ENCODE results near the gene PLB1.

The PLB1 gene

GRCh38 chr2:28565720-28566295, 69.9 kb downstream of the PLB1 start:
- peak; percentile 54 for DNase-seq

GRCh38 chr2:28566521-28567041, 70.7 kb downstream of the PLB1 start:
- peak; percentile 89 for DNase-seq

DNA sequence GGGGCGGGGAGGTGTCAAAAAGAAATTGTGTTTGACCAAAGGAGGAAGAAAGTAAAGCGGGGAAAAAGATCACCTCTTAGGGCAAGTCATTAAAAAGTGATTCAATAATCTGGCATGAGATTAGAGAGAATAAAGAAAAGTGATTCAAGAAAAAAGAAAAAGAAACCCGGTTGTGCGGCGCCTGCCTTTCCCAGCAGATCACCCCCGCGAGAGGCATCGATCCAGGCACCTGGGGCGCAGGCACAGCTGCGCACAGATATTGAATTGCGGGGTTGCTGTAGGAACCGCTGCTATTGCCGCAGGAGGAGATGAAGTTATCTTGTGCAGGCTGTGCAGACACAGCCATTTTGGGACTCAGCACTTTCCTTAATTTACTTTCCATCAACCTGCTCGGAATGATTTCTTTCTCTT, 71.2 kb downstream of the PLB1 start:
- no peak for DNase-seq

DNA sequence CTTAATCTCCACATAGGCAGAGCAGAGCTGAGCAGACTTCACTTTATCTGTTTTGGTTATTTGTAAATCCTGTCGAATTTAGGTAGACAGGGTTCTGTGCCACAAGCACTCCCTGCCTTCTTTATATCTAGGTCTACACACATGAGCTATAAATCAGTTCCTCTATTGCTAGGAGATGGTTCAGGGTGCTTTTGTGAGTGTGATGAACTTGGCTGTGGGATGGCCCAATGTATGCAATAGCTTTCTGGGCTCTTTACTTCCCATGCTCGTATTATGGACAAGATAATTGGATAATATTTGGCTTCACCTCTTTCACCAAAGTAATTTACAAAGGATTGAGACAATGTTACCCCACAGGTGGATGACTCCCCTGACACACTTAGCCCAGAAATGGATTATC, 72.2 kb downstream of the PLB1 start:
- DNase-seq, result no peak

GRCh38 chr2:28568533-28568932, 72.7 kb downstream of the PLB1 start:
- no peak for DNase-seq

DNA sequence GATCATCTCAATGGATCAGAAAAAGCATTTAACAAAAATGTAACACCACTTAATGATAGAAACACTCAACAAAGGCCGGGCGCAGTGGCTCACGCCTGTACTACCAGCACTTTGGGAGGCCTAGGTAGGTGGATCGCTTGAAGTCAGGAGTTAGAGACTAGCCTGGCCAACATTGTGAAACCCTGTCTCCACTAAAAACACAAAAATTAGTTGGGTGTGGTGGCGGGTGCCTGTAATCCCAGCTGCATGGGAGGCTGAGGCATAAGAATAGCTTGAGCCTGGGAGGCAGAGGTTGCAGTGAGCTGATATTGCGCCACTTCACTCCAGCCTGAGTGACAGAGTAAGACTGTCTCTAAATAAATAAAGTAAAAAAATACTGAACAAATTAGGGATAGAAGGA, 74.6 kb downstream of the PLB1 start:
- no peak for DNase-seq

DNA sequence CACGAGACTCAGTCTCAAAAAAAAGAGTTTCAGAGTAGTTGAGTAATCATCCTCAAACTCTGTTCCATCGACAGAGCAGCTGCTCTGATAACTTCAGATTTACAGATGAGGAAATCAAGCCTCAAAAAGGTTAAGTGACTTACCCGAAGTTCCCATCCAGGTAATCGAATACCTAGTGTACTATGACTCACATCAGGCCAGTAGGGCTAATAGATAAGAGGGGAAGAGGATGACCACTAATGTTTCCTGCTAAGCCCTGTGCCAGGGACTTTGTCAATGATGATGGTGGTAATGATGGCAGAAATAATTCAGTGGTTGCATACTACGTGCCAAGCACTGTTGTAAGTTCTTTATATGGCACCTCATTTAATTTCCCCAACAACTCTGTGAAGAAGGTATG, 80.9 kb downstream of the PLB1 start:
- no peak for DNase-seq

- peak; percentile 38 for DNase-seq
Observed at GRCh38 chr2:28577791-28578680, 82.2 kb downstream of the PLB1 start.

DNA sequence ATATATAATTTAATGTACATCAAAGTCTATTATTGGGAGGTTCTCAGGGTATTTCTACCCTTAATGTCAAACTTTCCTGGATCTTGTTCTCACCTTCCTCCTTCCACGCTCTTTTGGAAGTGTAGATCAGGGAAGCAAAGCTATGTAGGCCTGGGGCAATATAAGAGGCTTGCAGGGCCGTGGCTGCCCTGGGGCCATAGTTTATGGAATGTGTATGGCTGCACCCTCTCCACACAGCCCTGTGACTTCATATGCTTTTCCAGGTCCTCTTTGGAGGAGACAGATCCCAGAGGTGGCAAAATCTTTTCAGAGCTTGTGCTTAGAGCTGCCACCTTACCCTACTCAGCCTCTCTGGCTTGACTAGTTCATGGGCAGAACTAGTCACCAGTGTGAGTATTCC, 82.9 kb downstream of the PLB1 start:
- peak; percentile 68 for DNase-seq

DNA sequence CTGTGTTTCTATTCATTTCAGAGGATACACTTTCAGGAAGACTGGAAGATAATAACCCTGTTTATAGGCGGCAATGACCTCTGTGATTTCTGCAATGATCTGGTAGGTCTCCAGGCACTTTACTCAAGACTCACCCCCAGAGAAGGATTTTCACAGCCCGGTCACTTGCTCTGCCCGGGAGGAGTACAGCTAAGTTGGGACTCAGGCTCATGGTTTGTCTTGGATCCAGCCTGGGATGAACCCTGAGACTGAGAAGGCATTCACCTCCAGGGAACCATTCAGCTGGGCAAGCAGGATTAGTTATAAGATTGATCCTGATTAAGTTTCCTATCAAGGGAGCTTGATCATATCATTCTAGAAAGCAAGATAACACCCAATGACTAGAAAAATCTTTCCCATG, 83.7 kb downstream of the PLB1 start:
- no peak for DNase-seq

- DNase-seq, result peak; percentile 69
Observed at GRCh38 chr2:28580078-28580477, 84.2 kb downstream of the PLB1 start.

DNA sequence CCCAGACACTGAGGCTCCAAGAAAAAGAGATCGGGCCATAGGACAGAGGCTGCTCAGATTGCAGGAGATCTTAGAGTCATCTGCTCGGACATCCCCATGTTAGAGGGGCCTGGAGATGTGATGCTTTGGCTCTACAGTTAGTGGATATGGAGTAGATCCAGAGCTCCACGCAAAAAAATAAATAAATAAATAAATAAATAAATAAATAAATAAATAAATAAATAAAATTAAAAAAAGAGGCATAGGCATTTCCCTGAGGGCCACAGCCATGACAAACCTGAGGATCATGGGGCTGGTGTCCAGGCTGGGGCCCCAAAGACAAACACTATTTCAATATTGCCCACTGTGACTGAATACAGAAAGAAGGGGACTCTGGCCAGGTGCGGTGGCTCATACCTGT, 85.5 kb downstream of the PLB1 start:
- no peak for DNase-seq

DNA sequence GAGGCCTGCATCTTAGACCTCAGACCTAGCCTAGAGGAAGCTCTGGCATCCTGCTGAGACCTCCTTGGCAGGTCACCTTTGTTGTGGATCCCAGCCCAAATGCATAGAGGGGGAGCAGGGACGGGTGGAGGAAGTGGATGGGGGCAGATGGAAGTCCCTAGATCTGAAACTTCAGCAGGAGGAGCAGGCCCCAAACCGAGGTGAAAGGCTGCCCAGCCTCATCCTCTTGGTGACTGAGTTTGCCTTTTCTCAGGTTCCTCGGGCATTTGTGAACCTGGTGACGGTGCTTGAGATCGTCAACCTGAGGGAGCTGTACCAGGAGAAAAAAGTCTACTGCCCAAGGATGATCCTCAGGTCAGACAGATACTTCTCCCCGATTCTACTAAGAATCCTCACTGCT, 86.3 kb downstream of the PLB1 start:
- no peak for DNase-seq

- DNase-seq, result no peak
Observed at GRCh38 chr2:28582595-28582994, 86.7 kb downstream of the PLB1 start.

DNA sequence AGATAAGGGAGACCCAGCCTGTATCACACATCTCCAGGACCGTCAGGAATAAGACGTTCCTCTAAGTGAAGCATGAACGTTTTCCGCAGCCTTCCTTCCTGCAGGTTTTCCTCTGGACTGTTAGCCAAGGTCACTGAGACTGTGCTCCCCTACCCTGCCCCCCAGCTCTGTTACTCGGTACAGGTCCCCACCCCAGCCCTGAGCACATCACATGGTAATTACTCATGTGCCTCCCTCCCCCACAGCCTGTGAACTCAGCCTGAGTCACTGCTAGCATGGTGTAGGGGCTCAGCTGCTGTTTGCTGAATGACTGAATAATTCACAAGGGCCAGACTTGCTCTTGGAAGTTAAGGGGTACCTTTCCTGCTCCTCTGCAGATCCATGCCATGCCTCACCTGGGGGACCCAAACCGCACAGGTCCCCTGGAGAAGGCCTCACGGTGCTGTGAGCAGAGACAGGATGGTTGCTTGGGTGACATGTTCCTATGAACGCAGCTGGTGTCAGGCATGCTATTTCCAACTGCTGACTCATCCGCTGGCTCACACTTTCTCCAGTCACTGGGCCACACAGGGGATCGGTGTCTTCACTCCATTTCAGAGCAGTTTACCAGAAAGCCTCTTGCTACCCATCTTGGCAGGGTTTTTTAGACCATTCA, 88.2 kb downstream of the PLB1 start:
- DNase-seq, result peak; percentile 96

DNA sequence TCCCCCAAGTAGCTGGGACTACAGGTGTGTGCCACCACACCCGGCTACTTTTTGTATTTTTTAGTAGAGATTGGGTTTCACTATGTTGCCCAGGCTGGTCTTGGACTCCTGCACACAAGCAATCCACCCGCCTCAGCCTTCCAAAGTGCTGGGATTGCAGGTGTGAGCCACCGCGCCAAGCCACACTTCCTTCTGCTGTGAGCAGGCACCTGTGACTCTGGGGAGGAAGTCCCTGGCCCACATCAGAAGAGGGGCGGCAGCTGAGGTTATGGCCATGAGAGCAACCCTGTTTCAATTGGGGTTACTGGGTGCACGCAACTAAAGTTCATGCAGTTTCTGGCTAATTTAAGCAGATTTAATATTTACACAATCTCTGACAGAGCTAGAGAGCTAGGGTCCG, 91.0 kb downstream of the PLB1 start:
- DNase-seq, result no peak

DNA sequence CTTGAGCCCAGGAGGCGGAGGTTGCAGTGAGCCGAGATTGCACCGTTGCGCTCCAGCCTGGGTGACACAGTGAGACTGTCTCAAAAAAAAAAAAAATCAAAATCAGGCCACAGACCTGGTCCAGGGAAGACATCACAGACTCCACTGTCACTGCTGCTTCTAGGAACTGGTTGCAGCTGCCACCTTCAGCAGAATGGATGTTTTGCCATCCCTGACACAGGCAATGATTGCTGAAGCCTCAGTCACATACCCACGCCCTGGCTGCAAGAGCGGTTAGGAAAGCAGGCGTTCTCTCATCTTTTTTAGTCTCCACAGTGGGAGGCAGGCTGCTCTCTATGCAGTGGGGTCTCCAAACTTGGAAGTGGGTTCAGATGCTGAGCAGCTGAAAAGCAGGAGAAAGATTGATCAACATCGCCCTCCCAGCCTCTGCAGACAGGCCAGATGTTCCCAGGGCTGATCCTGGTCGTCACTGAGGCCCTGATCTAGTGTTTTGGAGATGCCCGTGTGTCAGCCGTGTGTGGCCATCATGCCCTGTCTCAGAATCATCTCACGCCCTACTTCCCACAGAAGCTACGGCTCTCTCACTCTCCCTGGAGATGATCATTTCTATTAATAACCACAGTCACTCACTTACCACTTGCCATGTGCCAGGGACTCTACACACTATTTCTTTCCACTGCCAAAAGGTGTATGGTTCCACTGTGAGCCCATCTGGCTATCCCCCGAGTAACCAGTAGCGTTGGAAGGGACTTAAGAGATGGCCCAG, 91.8 kb downstream of the PLB1 start:
- no peak for DNase-seq

DNA sequence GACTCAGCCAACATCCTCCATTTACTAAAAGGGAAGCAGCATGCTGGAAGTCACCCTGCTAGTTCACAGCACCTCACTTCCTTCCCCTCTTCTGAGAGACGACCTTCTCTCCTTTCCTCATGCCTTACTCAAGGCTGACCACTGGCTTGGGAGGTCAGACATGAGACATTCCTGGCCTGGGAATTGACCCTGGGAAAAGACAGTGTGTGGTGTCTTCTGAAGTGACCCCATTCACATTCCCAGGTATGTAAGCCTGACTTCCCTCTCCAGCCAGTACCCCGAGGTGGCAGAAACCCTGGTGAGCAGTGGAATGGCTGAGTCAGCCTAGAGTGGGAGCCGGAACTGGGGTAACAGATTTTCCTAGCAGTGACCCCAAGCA, 92.4 kb downstream of the PLB1 start:
- peak; percentile 68 for DNase-seq

DNA sequence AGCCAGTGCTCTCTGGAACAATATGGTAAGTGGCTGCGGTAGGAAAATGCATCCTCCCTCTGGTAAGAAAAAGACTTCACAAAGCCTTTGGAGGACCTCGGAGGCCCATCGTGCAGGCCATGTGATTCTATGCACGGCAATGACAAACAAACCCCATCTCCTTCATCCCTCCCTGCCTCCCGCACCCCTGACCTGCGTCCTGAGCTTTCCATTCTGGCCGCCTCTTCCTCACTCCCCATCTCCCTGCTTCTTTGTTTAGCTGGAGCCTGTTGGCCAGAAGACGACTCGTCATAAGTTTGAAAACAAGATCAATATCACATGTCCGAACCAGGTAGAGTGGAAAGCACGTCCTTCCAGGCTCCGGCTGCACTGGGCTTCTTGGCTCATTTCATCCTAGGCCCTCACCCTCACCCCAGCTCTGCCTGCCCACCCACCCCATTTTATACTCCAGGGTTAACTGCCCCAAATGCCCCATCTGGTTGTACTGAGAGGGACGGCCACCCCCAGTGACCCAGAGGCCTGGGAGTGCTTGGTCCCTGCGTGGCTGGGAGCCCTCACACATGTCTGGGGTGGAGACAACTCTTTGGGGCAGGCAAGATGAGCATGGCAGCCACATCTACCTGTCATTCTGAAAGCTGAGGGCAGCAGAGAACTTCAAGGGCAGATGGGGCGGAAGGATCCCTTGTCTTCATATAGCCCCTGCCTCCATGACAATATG, 94.0 kb downstream of the PLB1 start:
- DNase-seq, result no peak

DNA sequence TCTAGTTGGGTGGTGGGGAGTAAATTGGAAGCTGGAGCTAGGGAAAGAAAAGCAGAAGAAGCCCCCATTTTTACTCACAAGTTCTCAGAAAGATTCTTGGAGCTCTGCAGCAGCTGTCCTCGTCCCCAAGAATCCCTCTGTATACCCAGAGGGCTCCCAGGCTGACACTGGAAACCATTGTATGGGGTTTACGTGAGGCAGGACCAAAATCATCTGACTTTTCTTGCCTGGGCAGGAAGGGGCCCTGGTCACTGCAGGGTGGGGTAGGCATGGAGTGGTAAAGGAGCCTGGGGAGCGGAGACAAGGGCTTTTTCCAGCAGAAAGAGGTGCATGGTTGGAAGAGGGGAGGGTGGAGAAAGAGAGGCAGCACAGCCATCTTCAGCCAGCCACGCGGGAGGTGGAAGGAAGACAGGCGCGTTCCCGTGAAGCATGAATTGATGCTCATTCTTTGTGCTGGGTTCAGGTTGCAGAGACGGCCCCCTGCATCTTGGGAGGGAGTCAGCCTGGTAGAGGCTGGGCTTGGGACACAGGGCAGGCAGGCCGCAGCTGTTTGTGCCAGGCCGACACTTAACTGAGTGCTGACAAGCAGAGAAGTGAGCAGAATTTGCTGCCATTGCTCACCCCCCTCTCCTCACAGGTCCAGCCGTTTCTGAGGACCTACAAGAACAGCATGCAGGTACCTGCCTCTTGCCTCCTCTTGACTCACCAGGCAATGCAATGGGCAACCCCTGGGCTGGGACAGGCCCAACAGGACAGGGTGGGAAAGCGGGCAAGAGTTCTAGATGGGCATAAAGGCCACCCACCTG, 94.8 kb downstream of the PLB1 start:
- DNase-seq, result no peak

- no peak for DNase-seq
Observed at GRCh38 chr2:28591711-28592335, 96.0 kb downstream of the PLB1 start.

Data from islet precursor cell (in vitro differentiated cells).